Skeletal muscle tissue (tissue), 4 donors: Measurements from ENCODE around the gene VAV3. TPM values are rescaled to one million over a fixed set of nuclear protein-coding genes. Genes with fewer than 3 reads are reported as not detected.

Experiments
- H3K27ac ChIP-seq: one replicate; pipeline ENCODE4 v1.7.0; 2013; ENCODE audit warnings: mild to moderate bottlenecking, low read depth, low read length, inconsistent platforms
- H3K27me3 ChIP-seq, 3 donors: one replicate each; pipeline ENCODE4 v1.7.0; 2013; ENCODE audit warnings: low read length in 3 of 3; ENCODE audit not compliant: control insufficient read depth in 3 of 3, insufficient read depth in 3 of 3
- H3K36me3 ChIP-seq, 3 donors: one replicate each; pipeline ENCODE4 v1.7.0; 2013; ENCODE audit warnings: low read length in 3 of 3; ENCODE audit not compliant: control insufficient read depth in 3 of 3, insufficient read depth in 3 of 3
- H3K4me1 ChIP-seq, 3 donors: one replicate each; pipeline ENCODE4 v1.7.0; 2013; ENCODE audit warnings: low read length in 3 of 3, mild to moderate bottlenecking in 3 of 3; ENCODE audit not compliant: control insufficient read depth in 3 of 3, insufficient read depth in 3 of 3
- H3K4me3 ChIP-seq, 3 donors: one replicate each; pipeline ENCODE4 v1.7.0; 2013; ENCODE audit warnings: low read length in 3 of 3
- H3K9ac ChIP-seq, 3 donors: one replicate each; pipeline ENCODE4 v1.7.0; 2013; ENCODE audit warnings: low read length in 3 of 3, mild to moderate bottlenecking in 3 of 3, moderate library complexity in 2 of 3, low read depth in 1 of 3
- H3K9me3 ChIP-seq, 3 donors: one replicate each; pipeline ENCODE4 v1.7.0; 2013; ENCODE audit warnings: low read length in 3 of 3; ENCODE audit not compliant: control insufficient read depth in 3 of 3
- total RNA-seq: library from RNA; depleted of rRNA; stranded (reverse); fragments of >200 nt; gene quantifications from one replicate; pipeline ENCODE4 v1.2.3, GENCODE V29; 2014
- donor health status: Osteomylitis.

The VAV3 gene
- total RNA-seq, 1 donor from 2014 or later: 11.0 TPM

DNA sequence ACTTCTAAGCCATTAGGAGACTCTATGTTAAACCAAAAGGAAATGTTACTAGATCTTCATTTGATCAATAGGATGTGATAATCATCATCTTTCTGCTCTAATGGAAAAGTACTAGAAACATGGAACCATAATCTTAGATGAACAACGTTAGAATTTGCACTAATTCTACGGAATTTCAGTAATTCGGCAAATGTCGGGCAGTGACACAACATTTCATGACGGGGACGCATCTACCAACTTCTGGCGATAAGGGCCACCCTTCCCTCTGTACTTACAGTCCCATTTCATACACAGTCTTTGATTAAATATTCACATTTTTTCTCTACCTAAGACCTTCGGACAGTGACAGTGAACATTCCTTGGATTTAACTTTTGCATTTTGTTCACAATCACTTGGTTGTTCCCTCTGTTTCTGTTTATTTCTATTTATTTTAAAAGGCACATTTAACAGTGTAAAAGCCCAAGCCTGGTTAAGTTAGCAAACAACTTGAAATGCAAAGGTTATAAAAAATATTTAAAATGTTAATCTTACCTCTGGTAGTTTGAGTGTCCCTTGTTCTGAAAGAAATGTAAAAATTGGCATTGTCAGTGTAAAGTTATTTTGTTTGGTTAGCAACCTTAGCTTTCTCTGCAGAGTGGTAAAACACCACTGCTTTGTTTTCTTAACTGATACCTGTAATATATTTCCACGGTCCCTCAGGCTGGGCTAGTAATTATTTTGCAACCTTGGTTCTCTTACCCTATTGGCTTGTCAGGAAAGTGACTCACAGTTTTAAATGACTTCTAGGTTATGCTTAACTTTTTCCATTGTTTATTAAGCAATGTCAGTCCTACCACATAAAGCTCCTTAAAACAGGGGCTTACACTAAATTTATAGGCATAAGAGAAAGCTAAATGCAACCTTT is 276.9 kb downstream of the VAV3 start:
- H3K27ac ChIP-seq: no peak overlapping the region
- no peaks in the 10 kb centered on the region for H3K36me3 ChIP-seq
- H3K9ac ChIP-seq: no peak overlapping the region
- no peaks in the 10 kb centered on the region for H3K4me1 ChIP-seq
- no peak overlapping the region for H3K4me3 ChIP-seq
- H3K27me3 ChIP-seq: no peaks in the 10 kb centered on the region
- H3K9me3 ChIP-seq: no peaks in the 10 kb centered on the region

DNA sequence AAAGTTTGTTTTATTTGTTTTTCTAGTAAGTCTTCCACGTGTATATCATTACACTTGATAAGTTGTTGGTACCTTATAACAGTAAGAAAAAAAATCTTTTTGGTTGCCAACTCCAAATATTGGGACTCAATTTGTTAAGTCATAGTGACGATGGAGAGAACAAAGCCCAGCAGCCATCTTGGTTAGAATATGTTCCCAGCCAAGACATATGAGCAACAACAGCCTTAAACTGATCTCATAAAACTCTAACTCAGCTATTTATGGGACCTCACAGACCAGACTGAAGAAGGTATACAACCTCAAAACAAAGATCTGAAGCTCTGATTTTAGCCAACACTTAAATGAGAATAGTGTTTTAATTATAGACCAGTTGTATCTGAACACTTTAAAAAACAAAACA is 281.3 kb downstream of the VAV3 start:
- Histone ChIP-seq H3K4me1 (no peaks in the 10 kb centered on the region), H3K27me3 (no peaks in the 10 kb centered on the region), H3K9ac (no peak overlapping the region), H3K36me3 (no peaks in the 10 kb centered on the region), H3K4me3 (no peak overlapping the region), H3K9me3 (no peaks in the 10 kb centered on the region), H3K27ac (no peak overlapping the region)

DNA sequence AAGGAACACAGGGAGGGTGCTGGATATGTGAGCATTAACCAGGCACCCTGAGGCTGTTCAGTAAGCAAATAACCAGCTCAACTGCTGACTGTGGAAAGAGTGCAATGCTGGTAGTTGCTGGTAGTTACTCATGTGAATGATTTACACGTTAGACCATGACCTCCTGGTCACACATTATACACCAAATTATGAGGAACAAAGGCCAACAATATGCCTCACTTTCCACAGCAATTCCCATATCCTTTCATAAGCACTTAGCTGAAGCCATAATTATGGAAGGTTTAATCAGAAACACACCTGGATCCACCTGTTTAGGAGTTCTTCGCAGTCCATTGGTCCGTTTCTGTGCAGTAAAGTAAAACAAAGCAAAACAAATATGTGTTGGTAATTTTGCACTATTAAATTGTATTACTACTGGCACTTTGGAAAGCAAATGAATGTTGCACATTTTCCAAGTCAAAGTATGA is 281.8 kb downstream of the VAV3 start:
- no peaks in the 10 kb centered on the region for H3K36me3 ChIP-seq
- no peak overlapping the region for H3K9ac ChIP-seq
- no peaks in the 10 kb centered on the region for H3K27me3 ChIP-seq
- H3K4me1 ChIP-seq: no peaks in the 10 kb centered on the region
- H3K9me3 ChIP-seq: no peaks in the 10 kb centered on the region
- H3K4me3 ChIP-seq: no peak overlapping the region
- no peak overlapping the region for H3K27ac ChIP-seq

DNA sequence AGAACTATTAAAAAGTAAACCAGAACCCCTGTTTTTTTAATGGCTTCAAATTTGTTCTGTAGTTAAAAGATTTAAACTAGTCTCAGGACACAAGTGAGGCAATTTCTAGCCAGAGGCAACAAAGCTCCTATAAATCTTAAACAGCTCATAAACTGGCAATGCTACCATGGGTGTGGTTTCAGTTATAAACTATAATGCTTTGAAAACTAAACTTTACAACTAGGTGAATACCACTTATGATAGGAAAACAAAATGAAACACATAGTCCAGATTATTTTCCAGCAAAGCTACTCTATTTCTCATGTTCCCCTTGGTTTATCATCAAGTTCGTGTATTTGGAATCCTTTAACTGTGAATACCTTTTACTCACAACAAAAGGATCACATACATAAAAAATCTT is 282.5 kb downstream of the VAV3 start:
- no peak overlapping the region for H3K27ac ChIP-seq
- no peaks in the 10 kb centered on the region for H3K9me3 ChIP-seq
- H3K9ac ChIP-seq: no peak overlapping the region
- H3K27me3 ChIP-seq: no peaks in the 10 kb centered on the region
- no peaks in the 10 kb centered on the region for H3K36me3 ChIP-seq
- no peak overlapping the region for H3K4me3 ChIP-seq
- H3K4me1 ChIP-seq: no peaks in the 10 kb centered on the region

DNA sequence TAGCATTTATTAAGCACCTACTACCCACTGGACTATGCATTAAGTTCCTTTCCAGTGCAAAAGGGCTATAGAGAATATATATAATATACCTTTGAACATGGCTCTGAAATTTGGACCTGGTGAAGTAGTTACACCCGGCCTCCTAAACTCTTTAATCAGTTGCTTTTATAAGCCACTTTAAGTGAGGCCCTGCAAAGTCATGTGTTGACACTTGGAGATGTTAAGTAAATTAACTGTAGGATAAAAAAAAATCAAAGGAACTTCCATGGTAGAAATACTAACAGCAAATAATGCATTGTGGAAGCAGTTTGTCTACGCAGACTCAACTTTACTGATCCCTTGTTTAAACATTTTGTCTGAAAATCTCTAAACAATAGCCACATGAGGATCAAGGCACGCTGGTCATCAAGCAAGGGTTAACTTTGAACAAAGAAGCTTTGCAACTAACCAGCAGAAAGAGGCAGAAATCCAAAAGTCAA is 283.9 kb downstream of the VAV3 start:
- no peak overlapping the region for H3K4me3 ChIP-seq
- no peaks in the 10 kb centered on the region for H3K9me3 ChIP-seq
- H3K4me1 ChIP-seq: no peaks in the 10 kb centered on the region
- H3K9ac ChIP-seq: no peak overlapping the region
- no peak overlapping the region for H3K27ac ChIP-seq
- H3K36me3 ChIP-seq: no peaks in the 10 kb centered on the region
- H3K27me3 ChIP-seq: no peaks in the 10 kb centered on the region

DNA sequence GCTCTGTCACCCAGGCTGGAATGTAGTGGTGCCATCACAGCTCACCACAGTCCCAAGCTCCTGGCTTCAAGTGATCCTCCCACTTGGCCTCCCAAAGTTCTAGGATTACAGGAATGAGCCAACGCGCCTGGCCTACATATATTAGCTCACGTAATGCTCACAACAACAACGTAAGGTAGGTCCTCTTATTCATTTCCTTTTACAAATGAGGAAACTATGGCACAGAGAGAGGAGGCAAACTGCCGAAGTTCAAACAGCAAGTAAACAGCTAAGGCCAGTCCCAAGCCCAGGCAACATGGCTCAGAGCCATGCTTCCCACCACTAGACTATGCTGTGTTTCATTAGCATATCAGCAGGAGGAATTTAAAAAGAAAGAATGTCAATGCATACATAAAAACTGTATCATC is 284.4 kb downstream of the VAV3 start:
- Histone ChIP-seq H3K36me3 (no peaks in the 10 kb centered on the region), H3K9ac (no peak overlapping the region), H3K27ac (no peak overlapping the region), H3K4me3 (no peak overlapping the region), H3K4me1 (no peaks in the 10 kb centered on the region), H3K9me3 (no peaks in the 10 kb centered on the region), H3K27me3 (no peaks in the 10 kb centered on the region)

DNA sequence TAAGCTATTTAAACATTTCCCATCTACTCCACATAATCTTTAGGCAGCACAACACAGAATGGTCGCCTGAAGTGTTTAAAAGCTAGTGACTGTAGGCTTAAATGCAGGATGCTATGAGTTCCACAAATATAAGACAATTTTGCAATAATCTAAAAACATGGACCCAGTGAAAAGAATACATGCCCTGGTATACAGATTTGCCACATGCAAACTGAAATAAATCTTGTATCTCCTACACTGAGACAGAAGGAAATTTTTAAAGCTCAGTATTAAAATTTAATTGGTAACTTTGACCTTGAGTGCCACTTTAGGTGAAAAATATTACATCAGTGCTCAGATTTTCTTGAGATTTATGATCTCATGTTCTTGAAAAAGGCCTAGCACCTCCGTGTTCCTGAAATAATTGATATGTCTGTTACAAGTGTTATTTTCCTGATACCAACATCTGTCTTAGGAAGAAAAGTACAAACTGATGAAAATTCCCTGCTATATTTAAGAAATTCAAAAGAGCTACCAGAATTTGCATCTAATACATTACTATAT is 285.5 kb downstream of the VAV3 start:
- Histone ChIP-seq H3K9ac (no peak overlapping the region), H3K4me3 (no peak overlapping the region), H3K4me1 (no peaks in the 10 kb centered on the region), H3K27ac (no peak overlapping the region), H3K27me3 (no peaks in the 10 kb centered on the region), H3K9me3 (peaks cover 0 to 4% (median 0%) of the 10 kb centered on the region in 3 donors), H3K36me3 (no peaks in the 10 kb centered on the region)

DNA sequence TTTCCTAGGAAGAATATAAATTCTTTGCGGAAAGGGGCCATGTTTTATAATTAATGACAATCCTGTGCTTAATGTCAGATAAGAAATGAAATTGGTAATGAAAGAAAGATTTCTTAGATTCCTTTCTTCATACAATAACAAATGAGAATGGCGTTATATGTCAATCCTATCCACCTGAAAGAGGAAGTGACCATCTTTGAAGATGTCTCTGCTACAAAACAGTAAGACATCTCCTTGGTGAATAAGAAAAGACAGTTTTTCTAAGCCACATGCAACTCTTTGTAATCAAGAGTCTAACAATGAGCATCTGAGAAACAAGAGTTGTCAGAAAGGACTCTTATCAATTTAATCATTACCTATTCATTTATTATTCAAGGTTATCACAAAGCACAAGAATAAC is 286.0 kb downstream of the VAV3 start:
- H3K9ac ChIP-seq: no peak overlapping the region
- no peak overlapping the region for H3K27ac ChIP-seq
- H3K4me1 ChIP-seq: no peaks in the 10 kb centered on the region
- H3K27me3 ChIP-seq: no peaks in the 10 kb centered on the region
- peaks cover 0 to 6% (median 0%) of the 10 kb centered on the region in 3 donors for H3K9me3 ChIP-seq
- no peaks in the 10 kb centered on the region for H3K36me3 ChIP-seq
- no peak overlapping the region for H3K4me3 ChIP-seq

DNA sequence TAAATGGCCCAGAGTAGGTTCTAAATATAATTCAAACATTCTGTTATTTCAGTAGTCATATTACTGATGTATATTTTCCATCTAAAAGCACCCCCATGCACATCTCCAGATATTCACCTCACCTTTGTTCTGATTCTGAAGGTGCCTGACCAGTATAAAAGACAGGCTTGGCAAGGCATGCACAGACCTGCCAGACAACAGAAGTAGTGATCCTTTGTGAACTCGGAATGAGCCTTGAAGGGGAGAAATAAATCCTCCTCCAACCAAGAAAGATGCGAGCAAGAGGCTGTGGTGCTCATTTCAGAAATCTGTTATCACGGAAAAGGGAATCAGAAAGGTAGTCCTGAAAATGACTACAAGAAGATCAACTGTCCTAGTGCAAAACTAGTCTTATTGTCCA is 287.3 kb downstream of the VAV3 start:
- Histone ChIP-seq H3K27me3 (no peaks in the 10 kb centered on the region), H3K36me3 (no peaks in the 10 kb centered on the region), H3K4me3 (no peak overlapping the region), H3K4me1 (no peaks in the 10 kb centered on the region), H3K9me3 (peaks cover 0 to 8% (median 0%) of the 10 kb centered on the region in 3 donors), H3K9ac (no peak overlapping the region), H3K27ac (no peak overlapping the region)

DNA sequence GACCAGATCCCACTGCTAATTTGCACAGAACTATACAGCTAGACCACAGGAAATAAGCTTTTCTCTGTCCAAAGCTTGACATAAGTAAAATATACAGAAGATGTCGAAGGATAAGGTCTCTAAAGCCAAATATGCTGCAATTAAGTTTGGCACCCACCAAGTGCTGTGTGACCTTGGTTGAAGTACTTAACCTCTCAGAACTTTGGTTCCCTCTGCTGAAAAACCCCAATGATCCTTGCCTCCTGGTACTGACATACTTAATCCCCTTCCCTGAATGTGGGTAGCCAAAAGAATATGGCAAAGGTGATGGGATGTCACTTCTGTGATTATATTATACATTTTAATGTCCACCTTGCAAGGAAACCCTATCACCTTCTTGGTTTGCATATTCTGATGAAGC is 290.5 kb downstream of the VAV3 start:
- peaks cover 0 to 8% (median 0%) of the 10 kb centered on the region in 3 donors for H3K9me3 ChIP-seq
- H3K4me1 ChIP-seq: no peaks in the 10 kb centered on the region
- no peak overlapping the region for H3K27ac ChIP-seq
- no peak overlapping the region for H3K4me3 ChIP-seq
- no peak overlapping the region for H3K9ac ChIP-seq
- no peaks in the 10 kb centered on the region for H3K36me3 ChIP-seq
- H3K27me3 ChIP-seq: no peaks in the 10 kb centered on the region
